GM21717 (cell line): Measurements from ENCODE around the gene TUBA4A.
"Not testable (repeated sequence)": the region's sequence is repeated elsewhere in the genome, so short reads cannot be mapped to it uniquely, and the experiment has no call there.

Experiments
- ATAC-seq: cut with Tn5 transposase; IDR thresholded peaks from one replicate; pipeline ENCODE4 v1.9.1; 2021; ENCODE audit warnings: mild to moderate bottlenecking, moderate library complexity; ENCODE audit not compliant: unreplicated experiment

Gene TUBA4A

DNA sequence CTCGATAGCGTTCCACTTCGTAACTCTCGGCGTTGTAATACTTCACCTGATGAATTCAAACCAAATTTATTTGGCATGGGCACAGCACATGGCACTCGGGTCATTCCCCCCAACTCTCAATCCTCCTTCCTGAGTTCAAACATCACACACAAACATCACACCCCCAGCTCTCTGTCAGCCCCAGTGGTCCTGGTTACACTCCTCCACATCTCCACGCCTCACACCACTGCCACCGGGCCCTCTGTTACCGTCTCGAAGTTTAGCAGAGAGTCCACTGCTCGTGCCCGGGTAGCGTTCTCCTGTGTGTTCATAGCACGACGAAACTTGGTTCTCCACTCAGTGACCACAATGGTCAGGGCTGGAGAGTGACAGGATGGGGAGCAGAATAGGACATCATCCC is 39.6 kb downstream of the TUBA4A start:
- ATAC-seq, result no peak

DNA sequence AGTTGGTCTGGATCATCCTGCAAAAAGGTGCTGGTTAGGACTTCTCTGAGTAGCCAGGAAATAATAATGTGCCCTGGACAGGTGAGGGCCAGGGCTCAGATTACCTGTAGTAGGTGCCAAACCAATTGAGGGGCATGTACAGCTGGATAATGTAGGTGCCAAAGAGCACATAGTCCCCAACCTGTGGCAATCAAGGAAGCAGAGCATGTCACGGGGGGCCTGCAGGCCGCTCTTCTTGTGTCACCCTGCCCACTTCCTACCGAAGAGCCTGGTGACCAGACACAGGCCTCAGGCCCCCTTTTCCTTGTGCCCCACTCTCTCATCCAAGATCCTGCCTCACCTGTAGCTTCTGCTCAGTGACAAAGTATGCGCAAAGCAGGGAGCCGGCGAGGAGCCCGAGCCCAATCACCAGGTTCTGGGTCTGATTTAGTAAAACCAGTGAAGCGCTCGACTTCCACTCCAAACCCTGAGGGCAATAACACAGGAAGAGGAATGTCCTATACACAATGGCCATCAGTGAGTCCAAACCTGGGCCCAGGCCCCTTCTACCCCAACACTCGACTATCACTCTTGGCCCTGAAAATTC is 40.1 kb downstream of the TUBA4A start:
- no peak for ATAC-seq

DNA sequence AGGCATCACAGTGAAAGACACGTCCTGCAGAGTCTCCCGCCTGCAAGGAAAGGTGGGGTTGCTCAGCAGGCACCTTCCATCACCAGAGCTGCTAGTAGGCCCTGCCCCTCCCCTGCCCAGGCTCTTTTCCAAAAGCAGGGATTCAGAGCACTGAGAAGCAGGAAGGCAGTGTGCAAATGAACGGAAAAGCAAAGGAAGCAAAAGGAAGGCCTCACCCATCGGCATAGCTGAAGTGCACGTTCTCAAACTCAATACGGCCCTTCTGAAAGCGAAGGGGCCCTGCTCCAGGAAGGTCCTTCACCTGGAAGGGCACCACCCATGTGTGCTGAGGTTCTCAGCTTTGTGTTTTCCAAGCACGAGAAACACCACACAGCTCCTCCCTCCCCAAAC is 40.7 kb downstream of the TUBA4A start:
- ATAC-seq, result no peak

DNA sequence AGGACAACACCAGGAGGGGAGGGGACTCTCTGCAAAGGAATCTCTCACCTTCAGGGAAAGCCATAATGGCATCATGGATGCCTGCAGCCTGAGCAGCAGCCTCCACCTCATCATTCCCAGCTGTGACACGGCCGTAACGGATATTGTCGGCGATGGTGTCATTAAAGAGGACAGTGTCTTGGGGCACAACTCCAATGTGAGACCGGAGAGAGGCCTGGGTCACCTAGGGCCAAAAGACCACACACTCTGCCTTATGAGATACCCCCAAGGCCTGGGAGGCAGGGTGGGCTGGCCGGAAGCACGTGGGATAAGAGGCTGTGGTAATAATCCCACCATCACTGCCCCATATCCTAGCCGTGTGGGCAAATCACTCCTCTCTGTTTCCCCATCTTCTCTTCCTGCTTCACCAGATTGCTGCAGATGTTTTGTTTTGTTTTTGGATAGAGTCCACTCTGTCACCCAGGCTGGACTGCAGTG is 42.8 kb downstream of the TUBA4A start:
- no peak for ATAC-seq

DNA sequence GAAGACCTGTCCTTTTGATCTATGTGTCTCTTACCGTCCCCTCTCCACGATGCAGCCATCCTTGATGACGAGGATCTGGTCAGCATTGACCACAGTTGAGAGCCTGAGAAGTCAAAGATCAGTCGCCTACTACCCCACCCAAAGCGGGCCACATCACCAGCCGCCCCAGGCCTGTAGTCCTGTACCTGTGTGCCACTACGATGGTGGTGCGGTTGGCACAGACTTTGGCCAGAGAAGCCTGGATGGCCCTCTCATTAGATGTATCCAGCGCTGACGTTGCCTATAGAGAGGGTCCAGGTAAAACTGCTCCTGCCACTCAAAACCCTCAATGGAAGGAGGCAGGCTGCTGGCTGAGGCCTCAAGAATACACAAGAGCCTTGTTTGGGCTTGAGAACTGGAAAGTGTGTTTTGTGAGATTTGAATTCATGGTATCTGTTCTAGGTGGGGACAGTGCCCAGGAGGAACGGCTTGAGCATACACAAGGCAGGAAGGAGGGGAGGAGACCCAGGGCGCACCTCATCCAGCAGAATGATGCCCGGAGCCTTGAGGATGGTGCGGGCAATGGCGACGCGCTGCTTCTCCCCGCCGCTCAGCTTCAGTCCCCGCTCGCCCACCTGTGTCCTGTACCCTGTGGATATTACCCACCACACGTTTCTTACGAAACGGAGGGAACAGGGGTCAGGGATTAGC is 43.4 kb downstream of the TUBA4A start:
- no peak for ATAC-seq

DNA sequence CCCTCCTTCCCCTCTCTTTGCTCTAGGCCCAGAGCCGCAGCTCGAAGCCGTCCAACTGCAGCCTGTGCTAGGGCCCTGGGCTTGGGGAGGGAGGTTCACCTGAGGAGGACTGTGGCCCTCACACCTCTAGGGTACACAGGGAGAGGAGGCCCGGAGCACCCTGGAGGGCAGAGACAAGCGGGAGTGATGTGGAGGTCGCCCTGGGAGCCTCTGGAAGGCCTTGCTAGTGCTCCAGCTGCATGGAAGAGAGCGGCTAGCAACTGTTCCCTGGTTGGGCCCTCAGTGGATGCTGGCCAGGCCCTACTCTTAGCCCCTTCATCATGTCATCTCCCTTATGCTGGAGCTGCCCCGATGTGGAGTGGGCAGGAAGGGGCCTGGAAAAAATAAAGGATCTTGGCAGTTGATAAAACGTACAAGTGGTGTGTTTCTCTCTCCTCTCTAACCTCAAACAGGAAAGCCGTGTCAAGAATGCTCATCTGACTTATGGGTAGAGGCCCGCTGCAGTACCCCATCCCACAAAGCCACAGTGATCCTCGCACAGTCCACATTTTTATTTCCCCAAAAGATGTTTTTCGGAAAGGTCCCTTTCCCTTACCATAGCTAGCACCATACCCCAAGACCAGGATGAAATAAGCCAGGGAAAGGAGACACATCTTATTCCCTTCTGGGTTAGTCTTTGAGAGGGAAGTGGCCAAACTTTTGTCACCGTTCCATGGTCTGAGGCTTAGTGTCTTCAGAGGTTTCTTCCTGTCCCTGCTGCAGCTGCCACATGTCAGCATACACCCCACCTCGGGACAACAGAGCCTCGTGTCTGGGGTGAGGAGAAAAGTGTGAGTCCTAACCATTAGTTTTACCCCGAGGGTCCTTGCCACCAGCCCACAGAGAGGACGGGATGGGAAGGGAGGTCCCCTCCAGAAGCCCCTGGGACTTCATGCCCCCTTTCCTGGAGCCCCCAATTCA is 44.2 kb downstream of the TUBA4A start:
- ATAC-seq, result no peak

DNA sequence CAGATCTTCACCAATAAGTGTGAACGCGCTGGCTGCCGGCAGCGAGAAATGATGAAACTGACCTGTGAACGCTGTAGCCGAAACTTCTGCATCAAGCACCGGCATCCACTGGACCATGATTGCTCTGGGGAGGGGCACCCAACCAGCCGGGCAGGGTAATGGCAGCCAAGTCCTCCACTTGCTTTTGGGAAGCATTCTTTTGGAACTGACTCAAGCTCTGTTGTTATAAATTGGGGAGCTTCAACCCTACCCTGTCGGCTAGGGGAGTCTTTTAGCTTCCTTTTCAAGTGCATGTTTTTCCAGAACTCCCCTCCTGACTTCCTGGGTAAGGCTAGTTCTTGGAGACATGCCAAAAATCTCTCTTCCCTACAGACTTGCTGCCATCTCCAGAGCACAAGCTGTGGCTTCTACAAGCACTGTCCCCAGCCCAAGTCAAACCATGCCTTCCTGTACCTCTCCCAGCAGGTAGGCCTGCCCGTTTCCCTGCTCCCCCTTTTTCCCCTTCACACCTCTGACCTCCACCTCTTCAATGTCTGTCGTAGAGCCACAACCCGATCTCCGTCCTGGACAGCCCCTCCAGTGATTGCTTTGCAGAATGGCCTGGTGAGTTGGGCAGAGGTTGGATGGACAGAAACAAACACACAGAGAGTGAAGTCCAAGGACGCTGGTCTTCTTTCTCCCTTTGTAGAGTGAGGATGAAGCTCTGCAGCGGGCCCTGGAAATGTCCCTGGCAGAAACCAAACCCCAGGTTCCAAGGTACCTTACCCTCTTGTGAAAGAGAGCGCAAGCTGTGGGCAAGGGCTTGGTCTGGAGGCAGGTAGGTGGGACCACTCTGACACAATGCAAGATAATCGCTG is 45.6 kb downstream of the TUBA4A start:
- no peak for ATAC-seq

DNA sequence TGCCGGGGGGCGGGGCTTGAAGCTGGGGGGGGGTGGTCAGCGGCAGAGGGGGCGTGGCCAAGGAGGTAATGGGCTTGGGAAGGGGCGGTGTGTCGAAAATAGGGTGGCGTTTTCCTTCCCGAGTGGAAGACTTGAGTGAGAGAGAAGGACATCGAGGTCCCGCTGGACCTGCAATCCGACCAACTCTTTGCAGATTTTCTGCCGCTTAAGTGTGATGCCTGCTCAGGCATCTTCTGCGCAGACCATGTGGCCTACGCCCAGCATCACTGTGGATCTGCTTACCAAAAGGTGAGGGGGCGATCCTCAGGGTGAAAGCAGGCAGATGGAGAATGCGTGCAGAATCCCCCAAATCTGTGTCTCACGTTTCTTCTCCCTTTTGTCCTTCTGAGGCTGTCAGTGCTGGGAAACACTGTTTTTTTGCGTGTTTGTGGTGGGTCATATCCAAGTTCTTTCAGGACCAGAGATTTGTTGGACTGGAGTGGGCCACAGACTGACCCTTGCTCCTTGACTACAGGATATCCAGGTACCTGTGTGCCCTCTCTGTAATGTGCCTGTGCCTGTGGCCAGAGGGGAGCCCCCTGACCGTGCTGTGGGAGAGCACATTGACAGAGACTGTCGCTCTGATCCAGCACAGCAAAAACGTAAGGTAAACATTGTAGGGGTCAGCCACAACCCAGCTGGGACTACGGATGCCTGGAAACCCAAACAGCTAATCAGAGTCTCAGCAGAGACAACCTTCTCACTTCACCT is 46.4 kb downstream of the TUBA4A start:
- no peak for ATAC-seq

DNA sequence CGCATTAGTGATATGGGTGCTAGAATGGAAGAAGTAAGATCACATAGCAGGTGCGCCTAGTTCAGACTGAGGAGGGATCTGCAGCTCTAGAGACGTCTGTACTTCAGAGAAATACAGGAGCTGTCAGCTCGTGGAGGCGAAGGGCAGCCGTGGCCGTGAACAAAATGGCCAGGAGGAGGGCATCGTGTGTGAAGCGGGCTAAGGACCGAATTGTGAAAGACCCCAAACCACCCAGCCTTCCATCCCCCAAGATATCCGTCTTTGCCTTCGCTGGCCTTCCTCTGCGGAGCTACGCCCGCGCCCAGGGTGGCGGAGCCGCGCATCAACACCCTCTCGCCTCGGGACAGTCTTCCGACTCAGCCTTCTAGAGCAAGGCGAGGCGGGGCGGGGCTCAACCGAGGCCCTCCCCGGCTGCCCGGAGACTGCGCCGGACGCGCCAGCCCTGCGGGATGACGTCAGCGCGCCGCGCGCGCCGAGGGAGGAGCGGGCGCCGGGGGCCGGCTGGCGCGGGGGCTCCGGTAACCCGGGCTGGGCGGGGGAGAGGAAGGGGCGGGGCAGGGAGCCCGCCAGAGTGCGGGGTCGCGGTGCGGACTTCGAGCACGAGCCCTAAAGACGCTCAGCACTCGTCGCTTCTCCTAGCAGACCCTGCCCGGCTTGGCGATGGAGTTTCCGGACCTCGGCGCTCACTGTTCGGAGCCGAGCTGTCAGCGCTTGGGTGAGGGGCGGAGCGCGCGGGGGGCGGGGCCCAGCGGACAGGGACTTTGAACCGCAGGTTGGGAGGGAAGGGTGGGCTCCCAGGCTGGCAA is 47.2 kb downstream of the TUBA4A start, which contains the start of gene ZFAND2B:
TSS of gene ZFAND2B (plus strand) at position 455 of the 806 bp plus-strand sequence. CDS start at position 661, 206 bp downstream.
- ATAC-seq, result peak; percentile 98

DNA sequence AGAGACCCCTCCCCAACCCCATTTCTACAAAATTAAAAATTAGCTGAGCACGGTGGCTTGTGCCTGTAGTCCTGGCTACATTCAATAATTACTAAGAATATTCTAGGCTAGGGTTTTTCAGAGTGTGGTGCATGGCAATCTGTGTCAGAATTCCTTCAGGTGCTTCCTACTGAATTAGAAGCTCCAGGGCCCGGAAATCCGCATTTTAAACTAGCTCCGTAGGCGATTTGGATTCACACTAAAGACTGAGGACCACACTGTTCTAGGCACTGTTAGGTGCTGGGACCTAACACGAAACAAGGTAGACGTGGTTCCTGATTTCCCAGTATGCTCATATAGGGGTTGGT is 47.8 kb downstream of the TUBA4A start:
- ATAC-seq, result no peak

DNA sequence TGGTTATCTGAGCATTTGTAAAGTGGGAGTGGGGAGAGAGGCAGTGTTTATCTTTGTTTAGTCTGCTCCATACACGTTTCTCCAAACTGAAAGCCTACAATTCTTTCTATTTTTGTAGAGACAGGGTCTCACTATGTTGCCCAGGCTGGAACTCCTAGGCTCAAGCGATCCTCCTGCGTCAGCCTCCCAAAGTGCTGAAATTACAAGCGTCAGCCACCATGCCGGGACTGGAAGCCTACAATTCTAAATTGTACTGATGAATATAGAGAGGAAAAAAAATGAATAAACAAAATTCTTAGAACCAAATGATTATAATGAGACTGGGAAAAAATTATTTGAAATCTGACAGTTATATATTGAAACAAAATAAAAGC is 48.6 kb downstream of the TUBA4A start:
- no peak for ATAC-seq

DNA sequence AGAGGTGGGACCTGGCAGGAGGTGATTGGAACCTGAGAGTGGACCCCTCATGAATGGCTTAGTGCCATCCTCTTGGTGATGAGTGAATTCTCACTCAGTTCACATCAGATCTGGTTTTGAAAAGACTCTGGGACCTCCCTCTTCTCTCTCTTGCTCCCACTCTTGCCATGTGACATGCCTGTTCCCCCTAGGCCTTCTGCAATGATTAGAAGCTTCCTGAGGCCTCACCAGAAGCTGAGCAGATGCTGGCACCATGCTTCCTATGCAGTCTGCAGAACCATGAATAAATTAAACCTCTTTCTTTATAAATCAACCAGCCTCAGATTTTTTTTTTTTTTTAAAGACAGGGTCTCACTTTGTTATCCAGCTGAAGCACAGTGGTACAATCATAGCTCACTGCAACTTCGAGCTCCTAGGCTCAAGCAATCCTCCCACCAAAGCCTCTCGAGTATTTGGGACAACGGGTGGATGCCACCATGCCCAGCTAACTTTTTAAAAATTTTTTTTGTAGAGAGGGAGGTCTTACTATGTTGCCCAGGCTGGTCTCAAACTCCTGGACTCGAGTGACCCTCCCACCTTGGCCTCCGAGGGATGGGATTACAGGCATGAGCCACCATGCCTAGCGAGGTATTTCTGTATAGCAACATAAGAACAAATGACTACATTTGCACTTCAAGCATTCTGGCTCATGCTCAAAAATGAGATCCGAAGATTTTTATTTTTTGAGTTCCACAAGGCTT is 49.1 kb downstream of the TUBA4A start:
- no peak for ATAC-seq

DNA sequence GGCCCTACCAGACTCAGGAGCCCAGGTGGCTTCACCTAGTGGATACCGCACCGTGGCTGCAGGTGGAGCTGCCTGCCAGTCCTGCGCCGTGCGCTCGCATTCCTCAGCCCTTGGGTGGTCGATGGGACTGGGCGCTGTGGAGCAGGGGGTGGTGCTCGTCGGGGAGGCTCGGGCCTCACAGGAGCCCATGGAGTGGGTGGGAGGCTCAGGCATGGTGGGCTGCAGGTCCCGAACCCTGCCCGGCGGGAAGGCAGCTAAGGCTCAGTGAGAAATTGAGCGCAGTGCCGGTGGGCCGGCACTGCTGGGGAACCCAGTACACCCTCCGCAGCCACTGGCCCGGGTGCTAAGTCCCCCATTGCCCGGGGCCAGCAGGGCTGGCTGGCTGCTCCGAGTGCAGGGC is 52.4 kb downstream of the TUBA4A start:
- not testable (repeated sequence) for ATAC-seq

DNA sequence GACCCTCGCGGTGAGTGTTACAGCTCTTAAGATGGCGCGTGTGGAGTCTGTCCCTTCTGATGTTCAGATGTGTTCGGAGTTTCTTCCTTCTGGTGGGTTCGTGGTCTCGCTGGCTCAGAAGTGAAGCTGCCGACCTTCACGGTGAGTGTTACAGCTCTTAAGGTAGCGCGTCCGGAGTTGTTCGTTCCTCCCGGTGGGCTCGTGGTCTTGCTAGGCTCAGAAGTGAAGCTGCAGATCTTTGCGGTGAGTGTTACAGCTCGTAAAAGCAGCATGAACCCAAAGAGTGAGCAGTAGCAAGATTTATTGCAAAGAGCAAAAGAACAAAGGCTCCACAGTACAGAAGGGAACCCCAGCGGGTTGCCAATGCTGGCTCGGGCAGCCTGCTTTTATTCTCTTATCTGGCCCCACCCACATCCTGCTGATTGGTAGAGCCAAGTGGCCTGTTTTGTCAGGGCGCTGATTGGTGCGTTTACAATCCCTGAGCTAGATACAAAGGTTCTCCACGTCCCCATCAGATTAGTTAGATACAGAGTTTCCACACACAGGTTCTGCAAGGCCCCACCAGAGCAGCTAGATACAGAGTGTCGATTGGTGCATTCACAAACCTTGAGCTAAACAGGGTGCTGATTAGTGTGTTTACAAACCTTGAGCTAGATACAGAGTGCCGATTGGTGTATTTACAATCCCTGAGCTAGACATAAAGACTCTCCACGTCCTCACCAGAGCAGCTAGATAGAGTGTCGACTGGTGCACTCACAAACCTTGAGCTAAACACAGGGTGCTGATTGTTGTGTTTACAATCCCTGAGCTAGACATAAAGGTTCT is 53.0 kb downstream of the TUBA4A start:
- not testable (repeated sequence) for ATAC-seq
